CD8-positive, alpha-beta memory T cell (primary cell): ENCODE results near the gene TM4SF18. TPM values are rescaled to one million over a fixed set of nuclear protein-coding genes. Genes with fewer than 3 reads are reported as not detected.
A peak's percentile ranks its signal among the peaks of the same experiment; 100 is the strongest.

Experiments
- CTCF ChIA-PET: fragments of 350-600 bp; sonication (Branson Sonifier 250); formaldehyde crosslinking; loops from one replicate; lab custom pipeline; 2021; ENCODE audit warnings: antibody characterized with exemption; lab: Charles Lee
- POLR2A ChIA-PET: fragments of 350-600 bp; sonication (Branson Sonifier 250); formaldehyde crosslinking; loops from one replicate; lab custom pipeline; 2021; ENCODE audit warnings: antibody characterized with exemption; lab: Charles Lee
- DNase-seq, 5 donors: peaks; one replicate each; pipeline versions ENCODE4 v3.0.0 to v3.0.0-alpha.2; 2020 to 2022; ENCODE audit warnings: mixed read lengths in 1 of 5
- H3K27ac ChIP-seq: one replicate; pipeline ENCODE4 v1.7.0; 2013; ENCODE audit warnings: low read depth, mild to moderate bottlenecking, low read length, moderate library complexity
- H3K27me3 ChIP-seq: 2 replicates; pipeline ENCODE4 v1.7.0; 2013; ENCODE audit warnings: low read length, mild to moderate bottlenecking; ENCODE audit not compliant: insufficient read depth, poor library complexity, severe bottlenecking
- H3K36me3 ChIP-seq: 2 replicates; pipeline ENCODE4 v1.7.0; 2013; ENCODE audit warnings: mild to moderate bottlenecking, low read length, moderate library complexity; ENCODE audit not compliant: insufficient read depth
- H3K4me1 ChIP-seq: 2 replicates; pipeline ENCODE4 v1.7.0; 2013; ENCODE audit warnings: mild to moderate bottlenecking, low read length, moderate library complexity; ENCODE audit not compliant: insufficient read depth
- H3K4me3 ChIP-seq: 2 replicates; pipeline ENCODE4 v1.7.0; 2013; ENCODE audit warnings: mild to moderate bottlenecking, low read length
- H3K9me3 ChIP-seq: 2 replicates; pipeline ENCODE4 v1.7.0; 2013; ENCODE audit warnings: mild to moderate bottlenecking, low read length
- H3K27ac Mint-ChIP-seq, 8 donors: one replicate each; pipeline ENCODE4 v1.8.0; 2020 to 2021; ENCODE audit warnings: mixed read lengths in 8 of 8, mild to moderate bottlenecking in 6 of 8, inconsistent platforms in 3 of 8, moderate library complexity in 3 of 8
- H3K27me3 Mint-ChIP-seq, 2 donors: one replicate each; pipeline ENCODE4 v1.8.0; 2020 to 2021; ENCODE audit warnings: mixed read lengths in 2 of 2, mild to moderate bottlenecking in 1 of 2, moderate library complexity in 1 of 2
- H3K36me3 Mint-ChIP-seq, 3 donors: one replicate each; pipeline ENCODE4 v1.8.0; 2020 to 2021; ENCODE audit warnings: mixed read lengths in 3 of 3, inconsistent platforms in 1 of 3, mild to moderate bottlenecking in 1 of 3
- H3K4me1 Mint-ChIP-seq, 3 donors: one replicate each; pipeline ENCODE4 v1.8.0; 2020 to 2021; ENCODE audit warnings: mixed read lengths in 3 of 3, inconsistent platforms in 1 of 3, mild to moderate bottlenecking in 1 of 3
- H3K4me3 Mint-ChIP-seq, 7 donors: one replicate each; pipeline ENCODE4 v1.8.0; 2020 to 2021; ENCODE audit warnings: mixed read lengths in 7 of 7, mild to moderate bottlenecking in 6 of 7, moderate library complexity in 4 of 7, inconsistent platforms in 2 of 7
- H3K9me3 Mint-ChIP-seq, 5 donors: one replicate each; pipeline ENCODE4 v1.8.0; 2020 to 2022; ENCODE audit warnings: mixed read lengths in 5 of 5, mild to moderate bottlenecking in 3 of 5, moderate library complexity in 2 of 5, inconsistent platforms in 1 of 5
- polyA plus RNA-seq: library from polyadenylated mRNA; unstranded; fragments of 300-500 nt; fragmentation: Illumina TruSeq; gene quantifications from one replicate; pipeline ENCODE4 v1.2.3, GENCODE V29; 2021
- total RNA-seq, 2 experiments: library from RNA; stranded (reverse); gene quantifications; one replicate each; pipeline ENCODE4 v1.2.3, GENCODE V29; 2021

Gene TM4SF18
- total and polyA plus RNA-seq, 3 experiments from 2014 or later: not detected

GRCh38 chr3:149299938-149300801, 33.3 kb downstream of the TM4SF18 start:
- H3K36me3 Mint-ChIP-seq: peaks cover 0 to 2% (median 0%) of the 10 kb centered on the region in 3 donors
- Histone ChIP-seq H3K4me3 (no peak overlapping the region), H3K36me3 (no peaks in the 10 kb centered on the region), H3K27ac (no peak overlapping the region), H3K27me3 (no peaks in the 10 kb centered on the region), H3K4me1 (no peaks in the 10 kb centered on the region), H3K9me3 (no peaks in the 10 kb centered on the region)
- ChIA-PET POLR2A (no interaction called here), CTCF (interaction anchor here (1.3 kb wide), 1 partner anchor 180 kb away, joined by 3 read pairs; no protein-coding TSS in a partner anchor)
- H3K4me1 Mint-ChIP-seq: no peaks in the 10 kb centered on the region
- H3K27me3 Mint-ChIP-seq: peaks cover 0 to 23% of the 10 kb centered on the region in 2 donors
- peak overlapping the region in 2 of 8 donors; percentile 17 to 20 for H3K27ac Mint-ChIP-seq
- DNase-seq: no peak
- H3K4me3 Mint-ChIP-seq: no peak overlapping the region
- no peaks in the 10 kb centered on the region for H3K9me3 Mint-ChIP-seq

- Mint-ChIP-seq H3K9me3 (no peaks in the 10 kb centered on the region), H3K27ac (no peak overlapping the region), H3K36me3 (peaks cover 0 to 2% (median 0%) of the 10 kb centered on the region in 3 donors), H3K4me1 (no peaks in the 10 kb centered on the region), H3K27me3 (no peaks in the 10 kb centered on the region), H3K4me3 (no peak overlapping the region)
- Histone ChIP-seq H3K27me3 (no peaks in the 10 kb centered on the region), H3K36me3 (no peaks in the 10 kb centered on the region), H3K4me3 (no peak overlapping the region), H3K27ac (no peak overlapping the region), H3K4me1 (no peaks in the 10 kb centered on the region), H3K9me3 (no peaks in the 10 kb centered on the region)
- ChIA-PET POLR2A (no interaction called here), CTCF (no interaction called here)
- no peak for DNase-seq
These were observed 36.5 kb downstream of the TM4SF18 start for GRCh38 chr3:149296972-149297371.

GRCh38 chr3:149292666-149293065, 40.8 kb downstream of the TM4SF18 start:
- Histone ChIP-seq H3K27ac (no peak overlapping the region), H3K27me3 (no peaks in the 10 kb centered on the region), H3K4me3 (no peak overlapping the region), H3K36me3 (no peaks in the 10 kb centered on the region), H3K4me1 (no peaks in the 10 kb centered on the region), H3K9me3 (no peaks in the 10 kb centered on the region)
- no peak overlapping the region for H3K27ac Mint-ChIP-seq
- H3K36me3 Mint-ChIP-seq: peaks cover 0 to 2% (median 0%) of the 10 kb centered on the region in 3 donors
- CTCF ChIA-PET: no interaction called here
- H3K4me1 Mint-ChIP-seq: no peaks in the 10 kb centered on the region
- POLR2A ChIA-PET: no interaction called here
- no peaks in the 10 kb centered on the region for H3K9me3 Mint-ChIP-seq
- no peak overlapping the region for H3K4me3 Mint-ChIP-seq
- H3K27me3 Mint-ChIP-seq: peaks cover 0 to 3% of the 10 kb centered on the region in 2 donors
- DNase-seq: no peak

GRCh38 chr3:149291178-149291577, 42.3 kb downstream of the TM4SF18 start:
- no peaks in the 10 kb centered on the region for H3K9me3 Mint-ChIP-seq
- DNase-seq: no peak
- Histone ChIP-seq H3K36me3 (no peaks in the 10 kb centered on the region), H3K4me3 (no peak overlapping the region), H3K9me3 (no peaks in the 10 kb centered on the region), H3K27me3 (no peaks in the 10 kb centered on the region), H3K27ac (no peak overlapping the region), H3K4me1 (no peaks in the 10 kb centered on the region)
- CTCF ChIA-PET: no interaction called here
- H3K36me3 Mint-ChIP-seq: peaks cover 0 to 2% (median 0%) of the 10 kb centered on the region in 3 donors
- no peak overlapping the region for H3K4me3 Mint-ChIP-seq
- no peak overlapping the region for H3K27ac Mint-ChIP-seq
- H3K4me1 Mint-ChIP-seq: no peaks in the 10 kb centered on the region
- H3K27me3 Mint-ChIP-seq: peaks cover 0 to 5% of the 10 kb centered on the region in 2 donors
- POLR2A ChIA-PET: no interaction called here

- Mint-ChIP-seq H3K36me3 (no peaks in the 10 kb centered on the region), H3K27ac (peak overlapping the region in 1 of 8 donors; percentile 11), H3K4me1 (no peaks in the 10 kb centered on the region)
These were observed 44.8 kb downstream of the TM4SF18 start for GRCh38 chr3:149288655-149289054.

GRCh38 chr3:149284034-149284433, 49.4 kb downstream of the TM4SF18 start:
- H3K4me1 Mint-ChIP-seq: no peaks in the 10 kb centered on the region
- Histone ChIP-seq H3K4me1 (no peaks in the 10 kb centered on the region), H3K27ac (no peak overlapping the region), H3K36me3 (no peaks in the 10 kb centered on the region), H3K9me3 (no peaks in the 10 kb centered on the region), H3K4me3 (no peak overlapping the region), H3K27me3 (no peaks in the 10 kb centered on the region)
- peaks cover 0 to 2% of the 10 kb centered on the region in 2 donors for H3K27me3 Mint-ChIP-seq
- CTCF ChIA-PET: no interaction called here
- H3K9me3 Mint-ChIP-seq: no peaks in the 10 kb centered on the region
- no peak for DNase-seq
- no peaks in the 10 kb centered on the region for H3K36me3 Mint-ChIP-seq
- peak overlapping the region in 1 of 7 donors; percentile 7 for H3K4me3 Mint-ChIP-seq
- POLR2A ChIA-PET: no interaction called here
- H3K27ac Mint-ChIP-seq: no peak overlapping the region

More at GRCh38 chr3:149288655-149289054, 44.8 kb downstream of the TM4SF18 start:
- H3K36me3 ChIP-seq: no peaks in the 10 kb centered on the region
- Mint-ChIP-seq H3K4me3 (no peak overlapping the region), H3K27me3 (peaks cover 0 to 5% of the 10 kb centered on the region in 2 donors), H3K9me3 (no peaks in the 10 kb centered on the region)
- no peaks in the 10 kb centered on the region for H3K9me3 ChIP-seq
- no peaks in the 10 kb centered on the region for H3K27me3 ChIP-seq
- no peaks in the 10 kb centered on the region for H3K4me1 ChIP-seq
- ChIA-PET CTCF (no interaction called here), POLR2A (no interaction called here)
- no peak overlapping the region for H3K4me3 ChIP-seq
- DNase-seq: no peak
- H3K27ac ChIP-seq: no peak overlapping the region

GRCh38 chr3:149283401-149283800, 50.0 kb downstream of the TM4SF18 start:
- Histone ChIP-seq H3K9me3 (no peaks in the 10 kb centered on the region), H3K4me3 (no peak overlapping the region), H3K27ac (no peak overlapping the region), H3K4me1 (no peaks in the 10 kb centered on the region), H3K36me3 (no peaks in the 10 kb centered on the region), H3K27me3 (no peaks in the 10 kb centered on the region)
- Mint-ChIP-seq H3K4me3 (peak overlapping the region in 1 of 7 donors; percentile 18), H3K27ac (peak overlapping the region in 1 of 8 donors; percentile 3), H3K27me3 (peaks cover 0 to 2% of the 10 kb centered on the region in 2 donors), H3K36me3 (no peaks in the 10 kb centered on the region), H3K9me3 (no peaks in the 10 kb centered on the region), H3K4me1 (no peaks in the 10 kb centered on the region)
- CTCF ChIA-PET: no interaction called here
- POLR2A ChIA-PET: no interaction called here
- DNase-seq: no peak

GRCh38 chr3:149282836-149283235, 50.6 kb downstream of the TM4SF18 start:
- H3K36me3 Mint-ChIP-seq: no peaks in the 10 kb centered on the region

More at GRCh38 chr3:149282836-149283235, 50.6 kb downstream of the TM4SF18 start:
- peaks cover 0 to 2% of the 10 kb centered on the region in 2 donors for H3K27me3 Mint-ChIP-seq
- H3K4me3 ChIP-seq: no peak overlapping the region
- H3K4me1 ChIP-seq: peaks cover under 1% of the 10 kb centered on the region
- no peak overlapping the region for H3K27ac Mint-ChIP-seq
- DNase-seq: no peak
- no peaks in the 10 kb centered on the region for H3K27me3 ChIP-seq
- no peaks in the 10 kb centered on the region for H3K36me3 ChIP-seq
- ChIA-PET POLR2A (no interaction called here), CTCF (no interaction called here)
- no peak overlapping the region for H3K4me3 Mint-ChIP-seq
- no peaks in the 10 kb centered on the region for H3K9me3 ChIP-seq
- peaks cover 1 to 2% (median 1%) of the 10 kb centered on the region in 3 donors for H3K4me1 Mint-ChIP-seq
- H3K9me3 Mint-ChIP-seq: no peaks in the 10 kb centered on the region
- H3K27ac ChIP-seq: no peak overlapping the region
